DOHH2 (cell line): ENCODE results near the gene THEM4.

ENCODE experiments used
- CTCF ChIP-seq: fragments of 200-600 bp; sonication (generic); IDR thresholded peaks from one replicate; pipeline ENCODE4 v1.5.1; 2014; ENCODE audit warnings: antibody characterized with exemption, mild to moderate bottlenecking, low read depth, low read length; ENCODE audit not compliant: poor library complexity, severe bottlenecking
- EZH2phosphoT487 ChIP-seq: fragments of 200-600 bp; sonication (generic); IDR thresholded peaks from 2 replicates; pipeline ENCODE4 v1.6.1; 2017; ENCODE audit warnings: borderline replicate concordance, mild to moderate bottlenecking, antibody characterized with exemption, low read length, moderate library complexity, mixed read lengths

GRCh38 chr1:151923422-151923821 lies 14.1 kb upstream of the THEM4 start:
- TF ChIP-seq CTCF (no peak), EZH2phosphoT487 (no peak)
